IMR-90 (cell line): ENCODE data around the gene KCNG4. TPM values are rescaled to one million over a fixed set of nuclear protein-coding genes. Genes with fewer than 3 reads are reported as not detected.

Experiments
- ATAC-seq: fragments of 200-7000 bp; cut with Tn5 transposase; 2 replicates; pipeline ENCODE4 v1.9.1; 2020; ENCODE audit warnings: low read depth, mild to moderate bottlenecking, moderate library complexity
- BruUV-seq: library from RNA; stranded (reverse); fragments of 400-500 nt; replicated peaks from 2 replicates; lab custom pipeline; 2021; lab: Mats Ljungman, UMichigan
- CTCF ChIA-PET: fragments of 300-600 bp; formaldehyde crosslinking; extraction: SDS; loops from one replicate; lab custom pipeline; 2021; ENCODE audit warnings: antibody characterized with exemption; lab: Yijun Ruan, JAX
- POLR2A ChIA-PET: fragments of 300-600 bp; sonication (Branson Sonifier 250); formaldehyde crosslinking; loops from one replicate; lab custom pipeline; 2022; ENCODE audit warnings: antibody characterized with exemption; ENCODE audit not compliant: unreplicated experiment; lab: Charles Lee
- DNase-seq: peaks from one replicate; pipeline ENCODE4 v3.0.0; 2013
- H2AFZ ChIP-seq: replicated peaks from 2 replicates; pipeline ENCODE3; 2013; ENCODE audit warnings: low read length, mild to moderate bottlenecking; ENCODE audit not compliant: poor library complexity
- H2AK5ac ChIP-seq: 2 replicates; pipeline ENCODE4 v1.6.1; 2013; ENCODE audit warnings: low read depth, low read length, inconsistent platforms
- H2AK9ac ChIP-seq: replicated peaks from 2 replicates; pipeline ENCODE3; 2013; ENCODE audit warnings: mild to moderate bottlenecking, low read depth, low read length, moderate library complexity; ENCODE audit not compliant: poor library complexity
- H2BK120ac ChIP-seq: 2 replicates; pipeline ENCODE4 v1.6.1; 2013; ENCODE audit warnings: low read depth, low read length, inconsistent platforms
- H2BK15ac ChIP-seq: 3 replicates; pipeline ENCODE4 v1.6.1; 2013; ENCODE audit warnings: low read depth, low read length, inconsistent platforms
- H2BK20ac ChIP-seq: 2 replicates; pipeline ENCODE4 v1.6.1; 2013; ENCODE audit warnings: low read depth, mild to moderate bottlenecking, inconsistent platforms, low read length, moderate library complexity
- H2BK5ac ChIP-seq: 2 replicates; pipeline ENCODE4 v1.6.1; 2013; ENCODE audit warnings: mild to moderate bottlenecking, low read depth, low read length, inconsistent platforms; ENCODE audit not compliant: poor library complexity, severe bottlenecking
- H3K14ac ChIP-seq: replicated peaks from 2 replicates; pipeline ENCODE4 v1.6.1; 2013; ENCODE audit warnings: low read depth, low read length, inconsistent platforms
- H3K18ac ChIP-seq: 2 replicates; pipeline ENCODE4 v1.6.1; 2013; ENCODE audit warnings: low read depth, low read length, control low read depth
- H3K23ac ChIP-seq: 2 replicates; pipeline ENCODE4 v1.6.1; 2013; ENCODE audit warnings: low read depth, low read length, inconsistent platforms
- H3K27ac ChIP-seq: 2 replicates; pipeline ENCODE4 v1.5.1; 2013; ENCODE audit warnings: mild to moderate bottlenecking, control low read depth, low read length; ENCODE audit not compliant: insufficient read depth
- H3K27me3 ChIP-seq: 2 replicates; pipeline ENCODE4 v1.6.1; 2013; ENCODE audit warnings: low read length; ENCODE audit not compliant: control insufficient read depth, insufficient read depth
- H3K36me3 ChIP-seq: 2 replicates; pipeline ENCODE4 v1.6.1; 2013; ENCODE audit warnings: low read length, mixed read lengths; ENCODE audit not compliant: control insufficient read depth, insufficient read depth
- H3K4ac ChIP-seq: 2 replicates; pipeline ENCODE4 v1.6.1; 2013; ENCODE audit warnings: low read depth, low read length, inconsistent platforms
- H3K4me1 ChIP-seq: 2 replicates; pipeline ENCODE4 v1.6.1; 2013; ENCODE audit warnings: low read length, mixed read lengths; ENCODE audit not compliant: control insufficient read depth, insufficient read depth
- H3K4me2 ChIP-seq: 2 replicates; pipeline ENCODE4 v1.6.1; 2013; ENCODE audit warnings: low read depth, mild to moderate bottlenecking, control low read depth, low read length, moderate library complexity
- H3K4me3 ChIP-seq: 2 replicates; pipeline ENCODE4 v1.5.1; 2013; ENCODE audit warnings: low read depth, mild to moderate bottlenecking, control low read depth, low read length, moderate library complexity; ENCODE audit not compliant: insufficient read depth
- H3K56ac ChIP-seq: 2 replicates; pipeline ENCODE4 v1.6.1; 2013; ENCODE audit warnings: low read length, inconsistent platforms; ENCODE audit not compliant: insufficient read depth; ENCODE audit errors: extremely low read depth
- H3K79me1 ChIP-seq, 2 experiments: 2 replicates each; pipeline ENCODE4 v1.6.1; 2013; ENCODE audit warnings: low read length in 2 of 2, inconsistent platforms in 1 of 2, low read depth in 1 of 2
- H3K9ac ChIP-seq: 2 replicates; pipeline ENCODE4 v1.6.1; 2013; ENCODE audit warnings: low read depth, low read length, control low read depth
- H3K9me1 ChIP-seq: 2 replicates; pipeline ENCODE4 v1.6.1; 2013; ENCODE audit warnings: low read length, inconsistent platforms; ENCODE audit not compliant: insufficient read depth
- H3K9me3 ChIP-seq: 2 replicates; pipeline ENCODE4 v1.6.1; 2013; ENCODE audit warnings: low read length; ENCODE audit not compliant: control insufficient read depth, insufficient read depth
- H4K20me1 ChIP-seq: 2 replicates; pipeline ENCODE4 v1.6.1; 2013; ENCODE audit warnings: low read length, inconsistent platforms; ENCODE audit not compliant: insufficient read depth
- H4K5ac ChIP-seq: 2 replicates; pipeline ENCODE4 v1.6.1; 2013; ENCODE audit warnings: mild to moderate bottlenecking, low read depth, low read length, control low read depth
- H4K8ac ChIP-seq, 2 experiments: 2 replicates each; pipeline ENCODE4 v1.6.1; 2013; ENCODE audit warnings: low read depth in 2 of 2, low read length in 2 of 2, control low read depth in 1 of 2, inconsistent platforms in 1 of 2
- H4K91ac ChIP-seq: 2 replicates; pipeline ENCODE4 v1.6.1; 2013; ENCODE audit warnings: low read depth, low read length, inconsistent platforms; ENCODE audit not compliant: insufficient read depth
- BHLHE40 ChIP-seq: fragments of 150-350 bp; IDR thresholded peaks from 2 replicates; pipeline ENCODE4 v1.6.1; 2016; ENCODE audit warnings: mild to moderate bottlenecking, low read depth, low read length
- CTCF ChIP-seq: conservative IDR thresholded peaks from 2 replicates; pipeline ENCODE4 v1.5.1; 2012; ENCODE audit warnings: mild to moderate bottlenecking, low read depth, low read length, improper control_type of control experiment
- FOS ChIP-seq: fragments of 150-350 bp; IDR thresholded peaks from 2 replicates; pipeline ENCODE4 v1.6.1; 2016; ENCODE audit warnings: low read depth, low read length
- MAFK ChIP-seq: IDR thresholded peaks from 2 replicates; pipeline ENCODE4 v1.6.1; 2012; ENCODE audit warnings: low read depth, low read length, improper control_type of control experiment
- MXI1 ChIP-seq: IDR thresholded peaks from 2 replicates; pipeline ENCODE4 v1.6.1; 2012; ENCODE audit warnings: low read depth, mild to moderate bottlenecking, low read length, moderate library complexity, borderline replicate concordance
- NFE2L2 ChIP-seq: fragments of 150-350 bp; IDR thresholded peaks from 2 replicates; pipeline ENCODE4 v1.6.1; 2016; ENCODE audit warnings: low read depth, mild to moderate bottlenecking, low read length
- RAD21 ChIP-seq: IDR thresholded peaks from 2 replicates; pipeline ENCODE4 v1.6.1; 2012; ENCODE audit warnings: low read length, improper control_type of control experiment
- RFX5 ChIP-seq: IDR thresholded peaks from 2 replicates; pipeline ENCODE4 v1.8.0; 2012; ENCODE audit warnings: low read depth, mild to moderate bottlenecking, low read length, moderate library complexity
- SMC3 ChIP-seq: fragments of 150-350 bp; IDR thresholded peaks from 2 replicates; pipeline ENCODE4 v1.6.1; 2016; ENCODE audit warnings: low read depth, mild to moderate bottlenecking, antibody characterized with exemption, low read length, moderate library complexity
- USF2 ChIP-seq: fragments of 150-350 bp; IDR thresholded peaks from 2 replicates; pipeline ENCODE4 v1.6.1; 2017; ENCODE audit warnings: mild to moderate bottlenecking, antibody characterized with exemption, low read length, low read depth
- WGBS, 2 experiments: methylation state at CpG; one replicate each; pipeline versions ENCODE4 v1.1.5 to v1.1.7; 2013; ENCODE audit warnings: missing lambda C conversion rate in 2 of 2; ENCODE audit not compliant: insufficient read length in 1 of 2; ENCODE audit errors: extremely low coverage in 2 of 2; 5-methylcytosine and 5-hydroxymethylcytosine counted together
- dilution Hi-C: fragments of 300-500 bp; cut with HindIII; formaldehyde crosslinking; loops from one replicate; pipeline ENCODE4 v1.14.3; 2018; ENCODE audit warnings: low sequenced_read_pairs; ENCODE audit not compliant: unreplicated experiment
- in situ Hi-C: fragments of 300-500 bp; cut with MboI; formaldehyde crosslinking; loops from 3 replicates; pipeline ENCODE4 v1.14.3; 2019; ENCODE audit warnings: low sequenced_read_pairs, inconsistent platforms, mixed read lengths
- intact Hi-C: fragments of 100-400 bp; cut with micrococcal nuclease; formaldehyde crosslinking; loops from 2 replicates; pipeline ENCODE4 v1.10.0; 2022
- polyA plus RNA-seq, 3 experiments: library from polyadenylated mRNA; depleted of rRNA; stranded (reverse); fragments of >200 nt; gene quantifications; 2 replicates each; pipeline ENCODE4 v1.2.3, GENCODE V29; 2012; ENCODE audit warnings: low replicate concordance in 1 of 3
- total RNA-seq: library from RNA; depleted of rRNA; stranded (reverse); fragments of >200 nt; gene quantifications from 2 replicates; pipeline ENCODE4 v1.2.3, GENCODE V29; 2012

The KCNG4 gene
- total and polyA plus RNA-seq, 2 of the 4 experiments (the other 2 are of a cell fraction) = not detected

DNA sequence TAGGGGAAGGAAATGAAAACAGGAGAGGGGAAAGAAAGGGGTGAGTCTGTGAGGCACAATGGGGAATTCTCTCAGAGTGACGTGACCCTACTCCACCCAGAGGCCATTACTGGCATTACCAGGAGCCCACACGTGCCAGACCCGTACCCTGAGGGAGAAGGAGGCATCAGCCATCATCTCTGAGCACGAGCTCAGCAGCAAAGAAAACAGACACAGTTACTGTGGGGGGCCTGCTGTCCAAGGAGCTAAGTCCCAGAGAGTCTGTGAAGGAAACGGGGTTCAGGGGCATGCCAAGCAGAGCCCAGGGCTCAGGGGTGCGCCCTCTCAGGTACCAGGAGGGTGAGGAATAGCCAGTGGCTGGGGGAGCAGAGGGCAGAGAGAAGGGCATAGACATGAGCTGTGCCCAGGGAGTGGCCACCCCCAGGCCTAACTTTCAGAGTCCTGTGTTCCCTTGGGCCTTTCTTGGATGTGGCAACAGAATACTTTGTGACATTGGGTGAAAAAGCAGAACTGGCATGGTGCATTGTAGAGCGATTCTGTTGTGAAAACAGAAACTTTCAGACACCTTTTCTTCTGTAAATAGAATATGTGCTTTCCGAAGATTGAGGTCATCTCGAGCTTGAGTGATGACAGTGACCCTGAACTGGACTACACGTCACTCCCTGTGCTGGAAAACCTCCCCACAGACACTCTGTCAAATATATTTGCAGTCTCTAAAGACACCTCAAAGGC lies 64.3 kb downstream of the KCNG4 start:
- WGBS, 2 experiments = 80% methylated on average over 2 of the region's 10 CpGs; no CpG with 5 or more reads in 1 of the 2 experiments
- ChIA-PET CTCF (interaction anchor here (0.6 to 3.5 kb wide), 7 partner anchors 12 to 333 kb away, joined by 3 to 24 read pairs (median 4); partner anchors contain the start of gene TAF1C), POLR2A (no interaction called here)
- H2AK5ac ChIP-seq = peak overlapping the region; percentile 83
- peak overlapping the region; percentile 74 for H2AK9ac ChIP-seq
- peak; percentile 76 for TF ChIP-seq CTCF
- peak; percentile 84 for TF ChIP-seq RAD21
- TF ChIP-seq BHLHE40 = peak; percentile 97
- no peak for TF ChIP-seq MAFK
- TF ChIP-seq MXI1 = peak; percentile 55; the same call in 1 of the 2 replicates
- TF ChIP-seq FOS = no peak
- peak; percentile 48 for TF ChIP-seq SMC3
- peak; percentile 71; the same call in 1 of the 2 replicates for TF ChIP-seq USF2
- TF ChIP-seq NFE2L2 = no peak
- TF ChIP-seq RFX5 = no peak
- H3K79me1 ChIP-seq = peaks cover 0 to 12% of the 10 kb centered on the region in 2 experiments; a peak in 2 of 4 replicates
- H3K9me3 ChIP-seq = no peaks in the 10 kb centered on the region
- no peak overlapping the region for H3K27ac ChIP-seq
- peaks cover 19% of the 10 kb centered on the region for H3K36me3 ChIP-seq
- H3K27me3 ChIP-seq = no peaks in the 10 kb centered on the region
- peaks cover 15% of the 10 kb centered on the region for H3K4me1 ChIP-seq
- no peak overlapping the region for H3K4me2 ChIP-seq
- no peak overlapping the region for H3K9ac ChIP-seq
- DNase-seq = peak; percentile 53
- in situ Hi-C loops = loop anchor here (5.0 to 10.0 kb wide), 2 partner anchors 88 to 211 kb away; partner anchors contain the start of gene NECAB2
- no peak overlapping the region; a peak in 1 of 4 replicates for H4K8ac ChIP-seq
- 0 out of 2 replicates have a peak overlapping the region, but pooled peaks have one; percentile 34 for H3K23ac ChIP-seq
- no peak overlapping the region for H3K14ac ChIP-seq
- H2BK15ac ChIP-seq = no peak overlapping the region
- H3K4ac ChIP-seq = no peak overlapping the region
- BruUV-seq = no TSS peak
- H3K4me3 ChIP-seq = no peak overlapping the region
- H4K5ac ChIP-seq = no peak overlapping the region
- H3K18ac ChIP-seq = no peak overlapping the region
- intact Hi-C loops = loop anchor here (2.0 to 5.0 kb wide), 4 partner anchors 58 to 309 kb away; partner anchors contain the start of gene MBTPS1
- H3K56ac ChIP-seq = no peak overlapping the region
- peak overlapping the region; percentile 6; the same call in 1 of the 2 replicates for H2BK120ac ChIP-seq
- H2BK20ac ChIP-seq = peak overlapping the region; percentile 26; the same call in 1 of the 2 replicates
- H4K20me1 ChIP-seq = peaks cover 16% of the 10 kb centered on the region
- peaks cover 12% of the 10 kb centered on the region; the same call in 1 of the 2 replicates for H3K9me1 ChIP-seq
- peak overlapping the region; percentile 9 for H2AFZ ChIP-seq
- peak; percentile 69 for ATAC-seq
- no peak overlapping the region; the same call in 1 of the 2 replicates for H4K91ac ChIP-seq
- no peak overlapping the region for H2BK5ac ChIP-seq
- dilution Hi-C loops = no loop called here
